Endodermal cell (in vitro differentiated cells): Measurements from ENCODE around the gene DPEP2NB. TPM values are rescaled to one million over a fixed set of nuclear protein-coding genes. Genes with fewer than 3 reads are reported as not detected.

Source experiments
- DNase-seq: peaks from one replicate; pipeline ENCODE4 v3.0.0-alpha.2; 2017
- H3K27ac ChIP-seq: 2 replicates; pipeline ENCODE4 v1.5.1; 2013; ENCODE audit warnings: mild to moderate bottlenecking, low read depth, low read length, moderate library complexity
- H3K27me3 ChIP-seq: 2 replicates; pipeline ENCODE4 v1.6.1; 2013; ENCODE audit warnings: mild to moderate bottlenecking, low read length, moderate library complexity; ENCODE audit not compliant: insufficient read depth, control insufficient read depth, poor library complexity, severe bottlenecking
- H3K36me3 ChIP-seq: 2 replicates; pipeline ENCODE4 v1.7.0; 2013; ENCODE audit warnings: mild to moderate bottlenecking, low read length, moderate library complexity; ENCODE audit not compliant: control insufficient read depth, insufficient read depth
- H3K4me1 ChIP-seq: one replicate; pipeline ENCODE4 v1.7.0; 2013; ENCODE audit warnings: low read length; ENCODE audit not compliant: control insufficient read depth, insufficient read depth
- H3K4me3 ChIP-seq: 2 replicates; pipeline ENCODE4 v1.5.1; 2013; ENCODE audit warnings: mild to moderate bottlenecking, low read length, moderate library complexity
- H3K9ac ChIP-seq: 2 replicates; pipeline ENCODE4 v1.6.1; 2013; ENCODE audit warnings: mild to moderate bottlenecking, low read length, moderate library complexity; ENCODE audit not compliant: poor library complexity, severe bottlenecking; ENCODE audit errors: extremely low read depth
- H3K9me3 ChIP-seq: 2 replicates; pipeline ENCODE4 v1.6.1; 2013; ENCODE audit warnings: mild to moderate bottlenecking, low read length, moderate library complexity; ENCODE audit not compliant: control insufficient read depth
- H3K27ac Mint-ChIP-seq: 2 replicates; pipeline ENCODE4 v1.8.0; 2020; ENCODE audit warnings: mixed read lengths
- H3K27me3 Mint-ChIP-seq: 2 replicates; pipeline ENCODE4 v1.8.0; 2021; ENCODE audit warnings: mild to moderate bottlenecking, mixed read lengths; ENCODE audit not compliant: insufficient read depth
- H3K36me3 Mint-ChIP-seq: 2 replicates; pipeline ENCODE4 v1.8.0; 2020; ENCODE audit warnings: low read depth, mixed read lengths
- H3K4me1 Mint-ChIP-seq: 2 replicates; pipeline ENCODE4 v1.8.0; 2020; ENCODE audit warnings: mixed read lengths
- H3K4me3 Mint-ChIP-seq: 2 replicates; pipeline ENCODE4 v1.8.0; 2020; ENCODE audit warnings: mild to moderate bottlenecking, moderate library complexity, mixed read lengths
- H3K9me3 Mint-ChIP-seq: 2 replicates; pipeline ENCODE4 v1.8.0; 2020; ENCODE audit warnings: mild to moderate bottlenecking, mixed read lengths
- CTCF ChIP-seq: fragments of 200-600 bp; sonication (generic); conservative IDR thresholded peaks from 2 replicates; pipeline ENCODE4 v1.5.0; 2021; ENCODE audit warnings: antibody characterized with exemption, mild to moderate bottlenecking
- WGBS, 2 experiments: methylation state at CpG; one replicate each; pipeline versions ENCODE4 v1.1.5 to v1.1.7; 2013; ENCODE audit warnings: missing lambda C conversion rate in 2 of 2, mixed read lengths in 1 of 2; ENCODE audit not compliant: insufficient coverage in 1 of 2, insufficient read length in 1 of 2; 5-methylcytosine and 5-hydroxymethylcytosine counted together
- total RNA-seq, 2 donors: library from RNA; stranded (reverse); fragmentation: NEBNext Ultra II Directional in 1 of 2; extraction: Animal tissue kit (Norgen Biotek cat#: 25700) in 1 of 2; gene quantifications; 2 replicates in 1 of 2; 3 replicates in 1 of 2; pipeline ENCODE4 v1.2.1, GENCODE V29; 2021

DPEP2NB gene
- total RNA-seq, 2 donors from 2014 or later, result not detected

GRCh38 chr16:68041783-68042182 lies 26.1 kb upstream of the DPEP2NB start:
- H3K27me3 Mint-ChIP-seq, result no peaks in the 10 kb centered on the region
- Histone ChIP-seq H3K4me1 (no peaks in the 10 kb centered on the region), H3K36me3 (peaks cover 23% of the 10 kb centered on the region), H3K27me3 (no peaks in the 10 kb centered on the region), H3K9me3 (no peaks in the 10 kb centered on the region), H3K9ac (no peak overlapping the region), H3K4me3 (no peak overlapping the region), H3K27ac (no peak overlapping the region)
- no peak overlapping the region for H3K4me3 Mint-ChIP-seq
- no peak overlapping the region for H3K27ac Mint-ChIP-seq
- H3K4me1 Mint-ChIP-seq, result peaks cover 3% of the 10 kb centered on the region
- peaks cover 24% of the 10 kb centered on the region for H3K36me3 Mint-ChIP-seq
- no peaks in the 10 kb centered on the region for H3K9me3 Mint-ChIP-seq
- no peak for DNase-seq
- TF ChIP-seq CTCF, result no peak
- 80% methylated on average over 1 of the region's 2 CpGs; no CpG with 5 or more reads in 1 of the 2 experiments for WGBS, 2 experiments

- Histone ChIP-seq H3K4me3 (no peak overlapping the region), H3K4me1 (no peaks in the 10 kb centered on the region), H3K36me3 (peaks cover 23% of the 10 kb centered on the region), H3K27me3 (no peaks in the 10 kb centered on the region), H3K9me3 (no peaks in the 10 kb centered on the region), H3K9ac (no peak overlapping the region), H3K27ac (no peak overlapping the region)
- no peaks in the 10 kb centered on the region for H3K9me3 Mint-ChIP-seq
- peak; percentile 89 for TF ChIP-seq CTCF
- H3K36me3 Mint-ChIP-seq, result peaks cover 19% of the 10 kb centered on the region
- H3K27me3 Mint-ChIP-seq, result no peaks in the 10 kb centered on the region
- H3K4me3 Mint-ChIP-seq, result no peak overlapping the region
- 74 to 85% methylated on average over 7 to 14 of the region's 14 CpGs for WGBS, 2 experiments
- peak; percentile 97 for DNase-seq
- peak overlapping the region; percentile 87 for H3K27ac Mint-ChIP-seq
- peaks cover 3% of the 10 kb centered on the region for H3K4me1 Mint-ChIP-seq
These were observed 25.0 kb upstream of the DPEP2NB start for GRCh38 chr16:68040506-68041288.

GRCh38 chr16:68037841-68038597 lies 22.3 kb upstream of the DPEP2NB start:
- no peak overlapping the region for H3K27ac ChIP-seq
- H3K27me3 ChIP-seq, result no peaks in the 10 kb centered on the region
- H3K9ac ChIP-seq, result no peak overlapping the region
- 94% methylated on average over 6 to 9 of the region's 9 CpGs for WGBS, 2 experiments
- Mint-ChIP-seq H3K36me3 (peaks cover 16% of the 10 kb centered on the region), H3K4me3 (no peak overlapping the region), H3K27me3 (no peaks in the 10 kb centered on the region), H3K27ac (no peak overlapping the region), H3K9me3 (no peaks in the 10 kb centered on the region), H3K4me1 (peaks cover 3% of the 10 kb centered on the region)
- no peaks in the 10 kb centered on the region for H3K9me3 ChIP-seq
- peaks cover 20% of the 10 kb centered on the region for H3K36me3 ChIP-seq
- no peaks in the 10 kb centered on the region for H3K4me1 ChIP-seq
- H3K4me3 ChIP-seq, result no peak overlapping the region
- no peak for TF ChIP-seq CTCF
- no peak for DNase-seq
